Lower leg skin (tissue), 3 donors: ENCODE results near the gene P3R3URF.

ENCODE experiments used
- CTCF ChIP-seq, 3 donors: fragments of 450-650 bp; IDR thresholded peaks; one replicate each; pipeline ENCODE4 v1.5.1; 2016; ENCODE audit warnings: antibody characterized with exemption in 3 of 3, mild to moderate bottlenecking in 3 of 3, moderate library complexity in 2 of 3
- POLR2A ChIP-seq, 2 donors: fragments of 450-650 bp; IDR thresholded peaks; one replicate each; pipeline ENCODE4 v1.6.1; 2016 to 2017; ENCODE audit warnings: antibody characterized with exemption in 2 of 2, mild to moderate bottlenecking in 1 of 2, moderate library complexity in 1 of 2

DNA sequence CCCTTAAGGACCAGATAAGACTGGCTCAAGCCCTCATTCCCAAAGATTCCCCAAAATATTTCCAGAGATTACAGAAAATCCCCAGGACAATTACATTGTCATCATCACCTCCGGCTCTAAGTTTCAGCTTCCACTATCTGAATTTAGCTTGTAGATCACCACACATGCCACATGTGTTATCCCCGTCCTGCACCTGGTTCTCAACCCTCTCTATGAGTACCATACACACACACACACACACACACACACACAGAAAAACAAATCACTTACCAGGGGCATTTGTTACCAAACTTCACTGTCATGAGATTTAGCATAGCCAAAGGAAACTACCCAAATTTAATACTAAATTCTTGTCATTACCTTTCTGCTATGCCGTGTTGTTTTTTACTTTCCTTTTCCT lies 16.8 kb downstream of the P3R3URF start:
- TF ChIP-seq CTCF (IDR thresholded peaks at IDR 0.05) (no peak), POLR2A (IDR thresholded peaks at IDR 0.05) (no peak)
